T-helper 22 cell (primary cell): ENCODE measurements around the gene HSPB9.

ENCODE experiments used
- DNase-seq: peaks from one replicate; pipeline ENCODE4 v3.0.0-alpha.2; 2020; ENCODE audit warnings: low read depth

The HSPB9 gene

GRCh38 chr17:42122371-42123303 is at the start of gene HSPB9:
HSPB9 (plus strand) TSS chr17:42122804; CDS start chr17:42122851, 47 bp downstream.
- no peak for DNase-seq

GRCh38 chr17:42075789-42076188 is 46.8 kb upstream of the HSPB9 start:
- no peak for DNase-seq

- DNase-seq = no peak
These were observed 45.6 kb upstream of the HSPB9 start for GRCh38 chr17:42076797-42077559.

GRCh38 chr17:42077755-42078154 is 44.8 kb upstream of the HSPB9 start:
- DNase-seq = no peak

GRCh38 chr17:42078396-42079043 is 44.1 kb upstream of the HSPB9 start:
- DNase-seq = no peak

- no peak for DNase-seq
These were observed 43.1 kb upstream of the HSPB9 start for GRCh38 chr17:42079541-42079940.

- no peak for DNase-seq
These were observed 41.0 kb upstream of the HSPB9 start for GRCh38 chr17:42081516-42082129.

- no peak for DNase-seq
These were observed 35.4 kb upstream of the HSPB9 start for GRCh38 chr17:42087042-42087701.

GRCh38 chr17:42087736-42088705 is 34.6 kb upstream of the HSPB9 start:
- no peak for DNase-seq

- no peak for DNase-seq
These were observed 33.9 kb upstream of the HSPB9 start for GRCh38 chr17:42088736-42089135.

GRCh38 chr17:42090964-42091790 is 31.4 kb upstream of the HSPB9 start:
- no peak for DNase-seq

- DNase-seq = no peak
These were observed 29.7 kb upstream of the HSPB9 start for GRCh38 chr17:42092939-42093338.

GRCh38 chr17:42094375-42095069 is 28.1 kb upstream of the HSPB9 start:
- DNase-seq = no peak

GRCh38 chr17:42096360-42097111 is 26.1 kb upstream of the HSPB9 start:
- no peak for DNase-seq

- DNase-seq = peak; percentile 43
These were observed 24.6 kb upstream of the HSPB9 start, which contains the start of gene ZNF385C for GRCh38 chr17:42097691-42098631. ZNF385C (minus strand) TSS chr17:42098473; CDS start chr17:42063056, 35,417 bp downstream.

GRCh38 chr17:42098730-42099399 is 23.7 kb upstream of the HSPB9 start:
- no peak for DNase-seq
